COR-L47 (cell line): ENCODE measurements around the gene LTBP1.
"Not testable (repeated sequence)": the region's sequence is repeated elsewhere in the genome, so short reads cannot be mapped to it uniquely, and the experiment has no call there.

Experiments
- DNase-seq: peaks from one replicate; lab custom pipeline; 2025; lab: John Stamatoyannopoulos, UW

The LTBP1 gene

GRCh38 chr2:33145459-33145858, 198.7 kb downstream of the LTBP1 start:
- no peak for DNase-seq

- DNase-seq, result no peak
These were observed 199.3 kb downstream of the LTBP1 start for GRCh38 chr2:33146102-33146501.

- DNase-seq, result no peak
These were observed 206.3 kb downstream of the LTBP1 start for GRCh38 chr2:33153008-33153407.

- no peak for DNase-seq
These were observed 211.8 kb downstream of the LTBP1 start for GRCh38 chr2:33158482-33159003.

GRCh38 chr2:33160191-33160590, 213.4 kb downstream of the LTBP1 start:
- no peak for DNase-seq

- no peak for DNase-seq
These were observed 219.6 kb downstream of the LTBP1 start for GRCh38 chr2:33166287-33166881.

- DNase-seq, result no peak
These were observed 221.0 kb downstream of the LTBP1 start for GRCh38 chr2:33167622-33168245.

- DNase-seq, result no peak
These were observed 221.7 kb downstream of the LTBP1 start for GRCh38 chr2:33168425-33168824.

GRCh38 chr2:33168922-33169321, 222.2 kb downstream of the LTBP1 start:
- no peak for DNase-seq

GRCh38 chr2:33170251-33170650, 223.5 kb downstream of the LTBP1 start:
- DNase-seq, result not testable (repeated sequence)

- DNase-seq, result no peak
These were observed 230.9 kb downstream of the LTBP1 start for GRCh38 chr2:33177627-33178026.

GRCh38 chr2:33178209-33178608, 231.5 kb downstream of the LTBP1 start:
- DNase-seq, result no peak

- no peak for DNase-seq
These were observed 234.2 kb downstream of the LTBP1 start for GRCh38 chr2:33180915-33181314.

- DNase-seq, result no peak
These were observed 234.7 kb downstream of the LTBP1 start for GRCh38 chr2:33181466-33181865.

GRCh38 chr2:33184041-33184440, 237.3 kb downstream of the LTBP1 start:
- no peak for DNase-seq

GRCh38 chr2:33186937-33187336, 240.2 kb downstream of the LTBP1 start:
- no peak for DNase-seq

GRCh38 chr2:33188799-33189198, 242.0 kb downstream of the LTBP1 start:
- DNase-seq, result no peak

GRCh38 chr2:33190393-33190937, 243.7 kb downstream of the LTBP1 start:
- DNase-seq, result no peak

GRCh38 chr2:33195891-33196290, 249.1 kb downstream of the LTBP1 start:
- DNase-seq, result no peak

GRCh38 chr2:33196700-33197099, 249.9 kb downstream of the LTBP1 start:
- no peak for DNase-seq

- DNase-seq, result no peak
These were observed 250.6 kb downstream of the LTBP1 start for GRCh38 chr2:33197198-33197938.

GRCh38 chr2:33202641-33203522, 256.1 kb downstream of the LTBP1 start:
- no peak for DNase-seq
